GM23338 (cell line): ENCODE results near the gene TLNRD1. TPM values are rescaled to one million over a fixed set of nuclear protein-coding genes. Genes with fewer than 3 reads are reported as not detected.
A peak's percentile ranks its signal among the peaks of the same experiment; 100 is the strongest.

Experiments
- ATAC-seq: fragments of 200-7000 bp; cut with Tn5 transposase; 3 replicates; pipeline ENCODE4 v1.9.1; 2020
- DNase-seq: peaks from one replicate; pipeline ENCODE4 v3.0.0-alpha.2; 2015; ENCODE audit warnings: low spot score
- H2AFZ ChIP-seq: fragments of 200-600 bp; sonication (generic); 2 replicates; pipeline ENCODE4 v1.8.0; 2016; ENCODE audit warnings: antibody characterized with exemption, mild to moderate bottlenecking, moderate library complexity
- H3F3A ChIP-seq: fragments of 200-600 bp; sonication (generic); replicated peaks from 2 replicates; pipeline ENCODE4 v1.8.0; 2017; ENCODE audit warnings: antibody characterized with exemption, mixed run types, low read depth
- H3K27ac ChIP-seq: fragments of 200-600 bp; sonication (generic); 2 replicates; pipeline ENCODE4 v1.6.1; 2016; ENCODE audit warnings: low read depth
- H3K27me3 ChIP-seq: fragments of 200-600 bp; sonication (generic); 2 replicates; pipeline ENCODE4 v1.8.0; 2016; ENCODE audit warnings: mild to moderate bottlenecking, mixed run types, moderate library complexity; ENCODE audit not compliant: insufficient read depth
- H3K36me3 ChIP-seq: fragments of 200-600 bp; sonication (generic); 2 replicates; pipeline ENCODE4 v1.8.0; 2016; ENCODE audit warnings: mild to moderate bottlenecking; ENCODE audit not compliant: insufficient read depth
- H3K4me1 ChIP-seq: fragments of 200-600 bp; sonication (generic); 2 replicates; pipeline ENCODE4 v1.8.0; 2016; ENCODE audit warnings: mild to moderate bottlenecking, moderate library complexity; ENCODE audit not compliant: insufficient read depth
- H3K4me2 ChIP-seq: fragments of 200-600 bp; sonication (generic); 2 replicates; pipeline ENCODE4 v1.7.1; 2017; ENCODE audit warnings: mixed run types
- H3K4me3 ChIP-seq: fragments of 200-600 bp; sonication (generic); 2 replicates; pipeline ENCODE4 v1.6.1; 2016; ENCODE audit warnings: mixed run types
- H3K79me2 ChIP-seq: fragments of 200-600 bp; sonication (generic); replicated peaks from 2 replicates; pipeline ENCODE4 v1.8.0; 2017; ENCODE audit warnings: mild to moderate bottlenecking; ENCODE audit not compliant: insufficient read depth
- H3K9me2 ChIP-seq: fragments of 200-600 bp; sonication (generic); 2 replicates; pipeline ENCODE4 v1.8.0; 2017; ENCODE audit not compliant: insufficient read depth
- H4K20me1 ChIP-seq: fragments of 200-600 bp; sonication (generic); replicated peaks from 2 replicates; pipeline ENCODE4 v1.8.0; 2017; ENCODE audit warnings: mild to moderate bottlenecking; ENCODE audit not compliant: insufficient read depth
- H3K27ac Mint-ChIP-seq: 2 replicates; pipeline ENCODE4 v1.8.0; 2020; ENCODE audit warnings: inconsistent platforms, mild to moderate bottlenecking, moderate library complexity, mixed read lengths
- H3K27me3 Mint-ChIP-seq: 3 replicates; pipeline ENCODE4 v1.8.0; 2022; ENCODE audit warnings: low read depth, mild to moderate bottlenecking, moderate library complexity, mixed read lengths, inconsistent platforms; ENCODE audit not compliant: insufficient read depth, poor library complexity
- H3K36me3 Mint-ChIP-seq: 3 replicates; pipeline ENCODE4 v1.8.0; 2021; ENCODE audit warnings: low read depth, mild to moderate bottlenecking, inconsistent platforms, moderate library complexity, mixed read lengths
- H3K4me1 Mint-ChIP-seq: 3 replicates; pipeline ENCODE4 v1.8.0; 2020; ENCODE audit warnings: mild to moderate bottlenecking, inconsistent platforms, mixed read lengths
- H3K4me3 Mint-ChIP-seq: 3 replicates; pipeline ENCODE4 v1.8.0; 2021; ENCODE audit warnings: moderate library complexity, mild to moderate bottlenecking, inconsistent platforms, mixed read lengths
- H3K9me3 Mint-ChIP-seq: 3 replicates; pipeline ENCODE4 v1.8.0; 2020; ENCODE audit warnings: moderate library complexity, mild to moderate bottlenecking, inconsistent platforms, mixed read lengths
- EZH2phosphoT487 ChIP-seq: fragments of 200-600 bp; sonication (generic); IDR thresholded peaks from one replicate; pipeline ENCODE4 v1.8.1; 2018; ENCODE audit warnings: antibody characterized with exemption; ENCODE audit not compliant: unreplicated experiment
- JUNB ChIP-seq: IDR thresholded peaks from one replicate; pipeline ENCODE4 v1.6.1; 2016; ENCODE audit warnings: antibody characterized with exemption; ENCODE audit not compliant: unreplicated experiment
- POLR2AphosphoS5 ChIP-seq: IDR thresholded peaks from 2 replicates; pipeline ENCODE4 v1.6.1; 2016; ENCODE audit warnings: antibody characterized with exemption, low read depth
- REST ChIP-seq: IDR thresholded peaks from one replicate; pipeline ENCODE4 v1.6.1; 2018; ENCODE audit warnings: antibody characterized with exemption; ENCODE audit not compliant: unreplicated experiment
- ZNF114 ChIP-seq: fragments of 250-450 bp; sonication (Bioruptor Pico); IDR thresholded peaks from 2 replicates; pipeline ENCODE4 v1.5.0; 2020; ENCODE audit warnings: mild to moderate bottlenecking, moderate library complexity
- polyA plus RNA-seq: library from polyadenylated mRNA; unstranded; fragments of >200 nt; fragmentation: Nextera tagmentation; extraction: Ambion mirVana; gene quantifications from 2 replicates; pipeline ENCODE4 v1.2.1, GENCODE V29; 2016
- total RNA-seq: library from RNA; depleted of rRNA; stranded (reverse); fragments of >200 nt; shearing (Covaris generic); gene quantifications from 2 replicates; pipeline ENCODE4 v1.2.3, GENCODE V29; 2014
- TF ChIP-seq, protein P1 (sequence below): fragments of 250-450 bp; sonication (Bioruptor Pico); IDR thresholded peaks from 2 replicates; pipeline ENCODE4 v1.5.0; 2020; ENCODE audit warnings: mild to moderate bottlenecking, moderate library complexity
- TF ChIP-seq, protein P2 (sequence below), 2 experiments: fragments of 200-600 bp in 1 of 2; sonication (generic) in 1 of 2; conservative IDR thresholded peaks; 2 replicates each; pipeline versions ENCODE4 v1.5.1 to v1.6.1; 2016 to 2017; ENCODE audit warnings: antibody characterized with exemption in 2 of 2, low read depth in 2 of 2, mild to moderate bottlenecking in 2 of 2, moderate library complexity in 1 of 2

Gene TLNRD1
- total and polyA plus RNA-seq, 2 experiments from 2014 or later, result 6.7 to 27.3 TPM

GRCh38 chr15:80979538-80980200 is 21.1 kb upstream of the TLNRD1 start (continued):
- TF ChIP-seq EZH2phosphoT487, result no peak
- no peak for TF ChIP-seq POLR2AphosphoS5
- no peak for TF ChIP-seq ZNF114
- TF ChIP-seq JUNB, result no peak
- TF ChIP-seq, protein P1, sequence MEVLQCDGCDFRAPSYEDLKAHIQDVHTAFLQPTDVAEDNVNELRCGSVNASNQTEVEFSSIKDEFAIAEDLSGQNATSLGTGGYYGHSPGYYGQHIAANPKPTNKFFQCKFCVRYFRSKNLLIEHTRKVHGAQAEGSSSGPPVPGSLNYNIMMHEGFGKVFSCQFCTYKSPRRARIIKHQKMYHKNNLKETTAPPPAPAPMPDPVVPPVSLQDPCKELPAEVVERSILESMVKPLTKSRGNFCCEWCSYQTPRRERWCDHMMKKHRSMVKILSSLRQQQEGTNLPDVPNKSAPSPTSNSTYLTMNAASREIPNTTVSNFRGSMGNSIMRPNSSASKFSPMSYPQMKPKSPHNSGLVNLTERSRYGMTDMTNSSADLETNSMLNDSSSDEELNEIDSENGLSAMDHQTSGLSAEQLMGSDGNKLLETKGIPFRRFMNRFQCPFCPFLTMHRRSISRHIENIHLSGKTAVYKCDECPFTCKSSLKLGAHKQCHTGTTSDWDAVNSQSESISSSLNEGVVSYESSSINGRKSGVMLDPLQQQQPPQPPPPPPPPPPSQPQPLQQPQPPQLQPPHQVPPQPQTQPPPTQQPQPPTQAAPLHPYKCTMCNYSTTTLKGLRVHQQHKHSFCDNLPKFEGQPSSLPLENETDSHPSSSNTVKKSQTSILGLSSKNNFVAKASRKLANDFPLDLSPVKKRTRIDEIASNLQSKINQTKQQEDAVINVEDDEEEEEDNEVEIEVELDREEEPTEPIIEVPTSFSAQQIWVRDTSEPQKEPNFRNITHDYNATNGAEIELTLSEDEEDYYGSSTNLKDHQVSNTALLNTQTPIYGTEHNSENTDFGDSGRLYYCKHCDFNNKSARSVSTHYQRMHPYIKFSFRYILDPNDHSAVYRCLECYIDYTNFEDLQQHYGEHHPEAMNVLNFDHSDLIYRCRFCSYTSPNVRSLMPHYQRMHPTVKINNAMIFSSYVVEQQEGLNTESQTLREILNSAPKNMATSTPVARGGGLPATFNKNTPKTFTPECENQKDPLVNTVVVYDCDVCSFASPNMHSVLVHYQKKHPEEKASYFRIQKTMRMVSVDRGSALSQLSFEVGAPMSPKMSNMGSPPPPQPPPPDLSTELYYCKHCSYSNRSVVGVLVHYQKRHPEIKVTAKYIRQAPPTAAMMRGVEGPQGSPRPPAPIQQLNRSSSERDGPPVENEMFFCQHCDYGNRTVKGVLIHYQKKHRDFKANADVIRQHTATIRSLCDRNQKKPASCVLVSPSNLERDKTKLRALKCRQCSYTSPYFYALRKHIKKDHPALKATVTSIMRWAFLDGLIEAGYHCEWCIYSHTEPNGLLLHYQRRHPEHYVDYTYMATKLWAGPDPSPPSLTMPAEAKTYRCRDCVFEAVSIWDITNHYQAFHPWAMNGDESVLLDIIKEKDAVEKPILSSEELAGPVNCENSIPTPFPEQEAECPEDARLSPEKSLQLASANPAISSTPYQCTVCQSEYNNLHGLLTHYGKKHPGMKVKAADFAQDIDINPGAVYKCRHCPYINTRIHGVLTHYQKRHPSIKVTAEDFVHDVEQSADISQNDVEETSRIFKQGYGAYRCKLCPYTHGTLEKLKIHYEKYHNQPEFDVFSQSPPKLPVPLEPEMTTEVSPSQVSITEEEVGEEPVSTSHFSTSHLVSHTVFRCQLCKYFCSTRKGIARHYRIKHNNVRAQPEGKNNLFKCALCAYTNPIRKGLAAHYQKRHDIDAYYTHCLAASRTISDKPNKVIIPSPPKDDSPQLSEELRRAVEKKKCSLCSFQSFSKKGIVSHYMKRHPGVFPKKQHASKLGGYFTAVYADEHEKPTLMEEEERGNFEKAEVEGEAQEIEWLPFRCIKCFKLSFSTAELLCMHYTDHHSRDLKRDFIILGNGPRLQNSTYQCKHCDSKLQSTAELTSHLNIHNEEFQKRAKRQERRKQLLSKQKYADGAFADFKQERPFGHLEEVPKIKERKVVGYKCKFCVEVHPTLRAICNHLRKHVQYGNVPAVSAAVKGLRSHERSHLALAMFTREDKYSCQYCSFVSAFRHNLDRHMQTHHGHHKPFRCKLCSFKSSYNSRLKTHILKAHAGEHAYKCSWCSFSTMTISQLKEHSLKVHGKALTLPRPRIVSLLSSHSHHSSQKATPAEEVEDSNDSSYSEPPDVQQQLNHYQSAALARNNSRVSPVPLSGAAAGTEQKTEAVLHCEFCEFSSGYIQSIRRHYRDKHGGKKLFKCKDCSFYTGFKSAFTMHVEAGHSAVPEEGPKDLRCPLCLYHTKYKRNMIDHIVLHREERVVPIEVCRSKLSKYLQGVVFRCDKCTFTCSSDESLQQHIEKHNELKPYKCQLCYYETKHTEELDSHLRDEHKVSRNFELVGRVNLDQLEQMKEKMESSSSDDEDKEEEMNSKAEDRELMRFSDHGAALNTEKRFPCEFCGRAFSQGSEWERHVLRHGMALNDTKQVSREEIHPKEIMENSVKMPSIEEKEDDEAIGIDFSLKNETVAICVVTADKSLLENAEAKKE (CRISPR knock-in tag), result no peak

- Histone ChIP-seq H3K27me3 (no peaks in the 10 kb centered on the region), H3K4me1 (peaks cover 27% of the 10 kb centered on the region), H3K27ac (no peak overlapping the region), H3K4me3 (no peak overlapping the region), H3K79me2 (peaks cover 61% of the 10 kb centered on the region), H2AFZ (no peak overlapping the region), H3K36me3 (peaks cover 12% of the 10 kb centered on the region), H3F3A (no peaks in the 10 kb centered on the region), H4K20me1 (peaks cover 37% of the 10 kb centered on the region), H3K4me2 (no peak overlapping the region), H3K9me2 (no peaks in the 10 kb centered on the region)
- H3K36me3 Mint-ChIP-seq, result peaks cover 38% of the 10 kb centered on the region
- peaks cover 5% of the 10 kb centered on the region for H3K27me3 Mint-ChIP-seq
- no peak overlapping the region for H3K4me3 Mint-ChIP-seq
- ATAC-seq (peak; percentile 28; the same call in 1 of the 3 replicates), DNase-seq (peak; percentile 53)
- H3K27ac Mint-ChIP-seq, result no peak overlapping the region
- H3K4me1 Mint-ChIP-seq, result peaks cover 33% of the 10 kb centered on the region
- TF ChIP-seq REST (no peak), POLR2AphosphoS5 (no peak)
- TF ChIP-seq, protein P2, sequence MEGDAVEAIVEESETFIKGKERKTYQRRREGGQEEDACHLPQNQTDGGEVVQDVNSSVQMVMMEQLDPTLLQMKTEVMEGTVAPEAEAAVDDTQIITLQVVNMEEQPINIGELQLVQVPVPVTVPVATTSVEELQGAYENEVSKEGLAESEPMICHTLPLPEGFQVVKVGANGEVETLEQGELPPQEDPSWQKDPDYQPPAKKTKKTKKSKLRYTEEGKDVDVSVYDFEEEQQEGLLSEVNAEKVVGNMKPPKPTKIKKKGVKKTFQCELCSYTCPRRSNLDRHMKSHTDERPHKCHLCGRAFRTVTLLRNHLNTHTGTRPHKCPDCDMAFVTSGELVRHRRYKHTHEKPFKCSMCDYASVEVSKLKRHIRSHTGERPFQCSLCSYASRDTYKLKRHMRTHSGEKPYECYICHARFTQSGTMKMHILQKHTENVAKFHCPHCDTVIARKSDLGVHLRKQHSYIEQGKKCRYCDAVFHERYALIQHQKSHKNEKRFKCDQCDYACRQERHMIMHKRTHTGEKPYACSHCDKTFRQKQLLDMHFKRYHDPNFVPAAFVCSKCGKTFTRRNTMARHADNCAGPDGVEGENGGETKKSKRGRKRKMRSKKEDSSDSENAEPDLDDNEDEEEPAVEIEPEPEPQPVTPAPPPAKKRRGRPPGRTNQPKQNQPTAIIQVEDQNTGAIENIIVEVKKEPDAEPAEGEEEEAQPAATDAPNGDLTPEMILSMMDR (conservative IDR thresholded peaks at IDR 0.05; ENCODE audit: low read depth in 2 of 2), result peak; percentile 61
- H3K9me3 Mint-ChIP-seq, result no peaks in the 10 kb centered on the region
Observed at GRCh38 chr15:80982205-80982604, 18.5 kb upstream of the TLNRD1 start.
